Measurements from ENCODE around the gene CTSE. TPM values are rescaled to one million over a fixed set of nuclear protein-coding genes. Genes with fewer than 3 reads are reported as not detected.
"Not testable (repeated sequence)": the region's sequence is repeated elsewhere in the genome, so short reads cannot be mapped to it uniquely, and the experiment has no call there.

The CTSE gene
- polyA plus RNA-seq, 1 donor (not counting 4 experiments of a cell fraction or from before 2014, with no cell fraction given) = 0.33 TPM

DNA sequence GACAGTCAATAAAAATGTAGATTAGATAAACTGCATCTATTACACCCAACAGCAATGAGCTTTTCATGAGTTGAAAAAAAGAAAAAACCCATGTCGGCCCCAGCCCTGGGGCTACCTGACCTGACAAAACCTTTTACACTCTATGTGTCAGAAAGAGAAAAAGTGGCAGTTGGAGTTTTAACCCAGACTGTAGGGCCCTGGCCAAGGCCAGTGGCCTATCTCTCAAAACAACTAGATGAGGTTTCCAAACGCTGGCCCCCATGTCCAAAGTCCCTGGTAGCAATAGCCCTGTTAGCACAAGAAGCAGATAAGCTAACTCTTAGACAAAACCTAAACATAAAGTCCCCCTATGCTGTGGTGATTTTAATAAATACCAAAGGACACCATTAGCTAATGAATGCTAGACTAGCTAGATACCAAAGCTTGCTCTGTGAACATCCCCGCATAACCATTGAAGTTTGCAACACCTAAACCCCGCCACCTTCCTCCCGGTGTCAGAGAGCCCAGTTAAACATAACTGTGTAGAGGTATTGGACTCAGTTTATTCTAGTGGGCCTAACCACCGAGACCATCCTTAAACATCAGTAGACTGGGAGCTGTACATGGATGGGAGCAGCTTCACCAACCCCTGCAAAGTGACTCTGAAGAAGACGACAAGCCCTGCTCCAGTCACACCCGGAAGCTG, 32.1 kb upstream of the CTSE start:
- H4K20me1 ChIP-seq (ENCODE audit: control insufficient read depth, extremely low read depth, insufficient read depth, low read length); H3K9me3 ChIP-seq (ENCODE audit: control insufficient read depth, low read depth, low read length); H3K27me3 ChIP-seq (ENCODE audit: control insufficient read depth, extremely low read depth, insufficient read depth, low read length); H3K9me1 ChIP-seq (ENCODE audit: control insufficient read depth, extremely low read depth, insufficient read depth, low read length); H2AFZ ChIP-seq (ENCODE audit: control insufficient read depth, low read length); H3K36me3 ChIP-seq (ENCODE audit: control insufficient read depth in 2 of 2, extremely low read depth in 1 of 2, insufficient read depth in 2 of 2, low read length in 2 of 2); H3K27ac ChIP-seq (ENCODE audit: control insufficient read depth, insufficient read depth, low read length); H3K4me3 ChIP-seq (ENCODE audit: control insufficient read depth in 2 of 3, extremely low read depth in 1 of 3, insufficient read depth in 2 of 3, low read depth in 1 of 3, low read length in 3 of 3); H3K9ac ChIP-seq (ENCODE audit: control insufficient read depth, extremely low read depth, insufficient read depth, low read length); DNase-seq (ENCODE audit: low read depth, low spot score); FAIRE-seq; H3K4me2 ChIP-seq (ENCODE audit: control insufficient read depth, extremely low read depth, insufficient read depth, low read depth, low read length); dilution Hi-C loops (cut with MboI; ENCODE audit: extremely low pct_ligation_motif_present, low sequenced_read_pairs); H3K4me1 ChIP-seq (ENCODE audit: control insufficient read depth, extremely low read depth, insufficient read depth, low read length); H3K79me2 ChIP-seq (ENCODE audit: control insufficient read depth, insufficient read depth, low read length): not testable (repeated sequence)

DNA sequence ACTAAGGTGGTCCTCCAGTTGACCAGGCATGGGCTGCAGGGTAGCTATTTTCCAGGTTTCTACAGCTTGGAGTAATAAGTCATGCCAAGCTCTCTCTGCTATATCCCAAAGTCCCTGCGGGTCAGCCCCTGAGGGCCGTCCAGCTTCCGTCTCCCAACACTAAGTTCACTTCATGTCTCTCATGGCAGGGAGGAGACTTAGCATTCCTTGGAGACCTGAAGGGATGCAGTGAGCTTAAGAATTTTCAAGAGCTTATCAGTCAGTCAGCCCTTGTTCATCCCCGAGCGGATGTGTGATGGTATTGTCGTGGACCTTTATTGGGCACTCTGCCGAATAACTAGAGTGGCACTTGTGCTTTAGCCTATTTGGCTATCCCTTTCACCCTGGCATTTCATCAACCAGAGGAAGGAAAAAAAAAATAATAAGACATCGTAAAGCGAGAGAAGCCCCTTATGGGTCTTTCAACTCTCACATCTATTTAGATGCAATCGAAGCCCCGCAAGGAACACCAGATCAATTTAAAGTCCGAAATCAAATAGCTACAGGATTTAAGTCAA, 31.5 kb upstream of the CTSE start:
- H4K20me1 ChIP-seq (ENCODE audit: control insufficient read depth, extremely low read depth, insufficient read depth, low read length); dilution Hi-C loops (cut with MboI; ENCODE audit: extremely low pct_ligation_motif_present, low sequenced_read_pairs); H3K9me1 ChIP-seq (ENCODE audit: control insufficient read depth, extremely low read depth, insufficient read depth, low read length); H2AFZ ChIP-seq (ENCODE audit: control insufficient read depth, low read length); H3K27me3 ChIP-seq (ENCODE audit: control insufficient read depth, extremely low read depth, insufficient read depth, low read length); H3K4me3 ChIP-seq (ENCODE audit: control insufficient read depth in 2 of 3, extremely low read depth in 1 of 3, insufficient read depth in 2 of 3, low read depth in 1 of 3, low read length in 3 of 3); H3K79me2 ChIP-seq (ENCODE audit: control insufficient read depth, insufficient read depth, low read length); DNase-seq (ENCODE audit: low read depth, low spot score); H3K4me2 ChIP-seq (ENCODE audit: control insufficient read depth, extremely low read depth, insufficient read depth, low read depth, low read length); H3K36me3 ChIP-seq (ENCODE audit: control insufficient read depth in 2 of 2, extremely low read depth in 1 of 2, insufficient read depth in 2 of 2, low read length in 2 of 2); H3K27ac ChIP-seq (ENCODE audit: control insufficient read depth, insufficient read depth, low read length); FAIRE-seq; H3K9ac ChIP-seq (ENCODE audit: control insufficient read depth, extremely low read depth, insufficient read depth, low read length); H3K4me1 ChIP-seq (ENCODE audit: control insufficient read depth, extremely low read depth, insufficient read depth, low read length); H3K9me3 ChIP-seq (ENCODE audit: control insufficient read depth, low read depth, low read length): not testable (repeated sequence)

DNA sequence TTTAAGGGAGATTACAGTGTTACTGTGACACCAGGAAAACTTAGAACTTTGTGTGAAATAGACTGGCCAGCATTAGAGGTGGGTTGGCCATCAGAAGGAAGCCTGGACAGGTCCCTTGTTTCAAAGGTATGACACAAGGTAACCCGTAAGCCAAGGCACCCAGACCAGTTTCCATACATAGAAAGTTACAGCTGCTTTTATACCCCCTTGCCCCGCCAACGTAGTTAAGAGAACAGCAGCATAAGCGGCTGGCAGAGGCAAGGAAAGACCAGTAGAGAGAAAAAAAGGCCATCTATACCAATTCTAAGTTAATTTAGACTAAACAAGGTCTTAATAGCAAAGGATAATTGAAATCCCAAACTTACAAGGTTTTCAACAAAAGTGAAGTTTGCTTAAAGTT, 29.9 kb upstream of the CTSE start:
- dilution Hi-C loops (cut with MboI; ENCODE audit: extremely low pct_ligation_motif_present, low sequenced_read_pairs); H3K9me3 ChIP-seq (ENCODE audit: control insufficient read depth, low read depth, low read length); H3K79me2 ChIP-seq (ENCODE audit: control insufficient read depth, insufficient read depth, low read length); H3K4me1 ChIP-seq (ENCODE audit: control insufficient read depth, extremely low read depth, insufficient read depth, low read length); DNase-seq (ENCODE audit: low read depth, low spot score); H3K27me3 ChIP-seq (ENCODE audit: control insufficient read depth, extremely low read depth, insufficient read depth, low read length); H3K9me1 ChIP-seq (ENCODE audit: control insufficient read depth, extremely low read depth, insufficient read depth, low read length); H3K27ac ChIP-seq (ENCODE audit: control insufficient read depth, insufficient read depth, low read length); H4K20me1 ChIP-seq (ENCODE audit: control insufficient read depth, extremely low read depth, insufficient read depth, low read length); H2AFZ ChIP-seq (ENCODE audit: control insufficient read depth, low read length); H3K36me3 ChIP-seq (ENCODE audit: control insufficient read depth in 2 of 2, extremely low read depth in 1 of 2, insufficient read depth in 2 of 2, low read length in 2 of 2); FAIRE-seq; H3K9ac ChIP-seq (ENCODE audit: control insufficient read depth, extremely low read depth, insufficient read depth, low read length); H3K4me3 ChIP-seq (ENCODE audit: control insufficient read depth in 2 of 3, extremely low read depth in 1 of 3, insufficient read depth in 2 of 3, low read depth in 1 of 3, low read length in 3 of 3); H3K4me2 ChIP-seq (ENCODE audit: control insufficient read depth, extremely low read depth, insufficient read depth, low read depth, low read length): not testable (repeated sequence)

GRCh38 chr1:206052919-206053610, 29.4 kb upstream of the CTSE start, which contains the start of gene RHEX:
Gene RHEX, plus strand, starts transcription at chr1:206053173. Its CDS starts 44,656 bp downstream, at chr1:206097829.
- H3K4me3 ChIP-seq (ENCODE audit: control insufficient read depth in 2 of 3, extremely low read depth in 1 of 3, insufficient read depth in 2 of 3, low read depth in 1 of 3, low read length in 3 of 3); H3K4me1 ChIP-seq (ENCODE audit: control insufficient read depth, extremely low read depth, insufficient read depth, low read length); H3K36me3 ChIP-seq (ENCODE audit: control insufficient read depth in 2 of 2, extremely low read depth in 1 of 2, insufficient read depth in 2 of 2, low read length in 2 of 2); H3K4me2 ChIP-seq (ENCODE audit: control insufficient read depth, extremely low read depth, insufficient read depth, low read depth, low read length); dilution Hi-C loops (cut with MboI; ENCODE audit: extremely low pct_ligation_motif_present, low sequenced_read_pairs); H4K20me1 ChIP-seq (ENCODE audit: control insufficient read depth, extremely low read depth, insufficient read depth, low read length); FAIRE-seq; H3K27ac ChIP-seq (ENCODE audit: control insufficient read depth, insufficient read depth, low read length); H3K9me3 ChIP-seq (ENCODE audit: control insufficient read depth, low read depth, low read length); H3K27me3 ChIP-seq (ENCODE audit: control insufficient read depth, extremely low read depth, insufficient read depth, low read length); DNase-seq (ENCODE audit: low read depth, low spot score); H2AFZ ChIP-seq (ENCODE audit: control insufficient read depth, low read length); H3K79me2 ChIP-seq (ENCODE audit: control insufficient read depth, insufficient read depth, low read length); H3K9me1 ChIP-seq (ENCODE audit: control insufficient read depth, extremely low read depth, insufficient read depth, low read length); H3K9ac ChIP-seq (ENCODE audit: control insufficient read depth, extremely low read depth, insufficient read depth, low read length): not testable (repeated sequence)
